Measurements from ENCODE around the gene PCSK2.
"Not testable (repeated sequence)": the region's sequence is repeated elsewhere in the genome, so short reads cannot be mapped to it uniquely, and the experiment has no call there.

The PCSK2 gene

GRCh38 chr20:17219856-17220255, 7.0 kb upstream of the PCSK2 start:
- H3K4me3 ChIP-seq (ENCODE audit: low read depth, low read length); H3K9ac ChIP-seq (ENCODE audit: low read depth, low read length); H3K4me1 ChIP-seq (ENCODE audit: control insufficient read depth, insufficient read depth, low read length); H3K36me3 ChIP-seq (ENCODE audit: control insufficient read depth, insufficient read depth, low read length); H3K9me3 ChIP-seq (ENCODE audit: control insufficient read depth, insufficient read depth, low read length): not testable (repeated sequence)
- H3K27me3 ChIP-seq (ENCODE audit: control insufficient read depth, insufficient read depth, low read length): peaks cover 14% of the 10 kb centered on the region

GRCh38 chr20:17223553-17223952, 3.3 kb upstream of the PCSK2 start:
- Histone ChIP-seq H3K9ac (ENCODE audit: low read depth, low read length) (no peak overlapping the region), H3K4me1 (ENCODE audit: control insufficient read depth, insufficient read depth, low read length) (peaks cover 4% of the 10 kb centered on the region), H3K4me3 (ENCODE audit: low read depth, low read length) (no peak overlapping the region), H3K27me3 (ENCODE audit: control insufficient read depth, insufficient read depth, low read length) (peaks cover 42% of the 10 kb centered on the region), H3K9me3 (ENCODE audit: control insufficient read depth, insufficient read depth, low read length) (no peaks in the 10 kb centered on the region), H3K36me3 (ENCODE audit: control insufficient read depth, insufficient read depth, low read length) (no peaks in the 10 kb centered on the region)

- H3K9ac ChIP-seq (ENCODE audit: low read depth, low read length): no peak overlapping the region
- peak overlapping the region; percentile 74 for H3K4me3 ChIP-seq (ENCODE audit: low read depth, low read length)
- no peaks in the 10 kb centered on the region for H3K9me3 ChIP-seq (ENCODE audit: control insufficient read depth, insufficient read depth, low read length)
- peaks cover 9% of the 10 kb centered on the region for H3K4me1 ChIP-seq (ENCODE audit: control insufficient read depth, insufficient read depth, low read length)
- H3K27me3 ChIP-seq (ENCODE audit: control insufficient read depth, insufficient read depth, low read length): peaks cover 57% of the 10 kb centered on the region
- H3K36me3 ChIP-seq (ENCODE audit: control insufficient read depth, insufficient read depth, low read length): no peaks in the 10 kb centered on the region
Measured at GRCh38 chr20:17225851-17226409, 910 bp upstream of the PCSK2 start.

GRCh38 chr20:17227219-17227575, 357 bp downstream of the PCSK2 start:
- Histone ChIP-seq H3K9ac (ENCODE audit: low read depth, low read length) (no peak overlapping the region), H3K4me3 (ENCODE audit: low read depth, low read length) (peak overlapping the region; percentile 53), H3K36me3 (ENCODE audit: control insufficient read depth, insufficient read depth, low read length) (no peaks in the 10 kb centered on the region), H3K4me1 (ENCODE audit: control insufficient read depth, insufficient read depth, low read length) (peaks cover 9% of the 10 kb centered on the region), H3K9me3 (ENCODE audit: control insufficient read depth, insufficient read depth, low read length) (no peaks in the 10 kb centered on the region), H3K27me3 (ENCODE audit: control insufficient read depth, insufficient read depth, low read length) (peaks cover 57% of the 10 kb centered on the region)

GRCh38 chr20:17227669-17228623, 1.1 kb downstream of the PCSK2 start:
- Histone ChIP-seq H3K27me3 (ENCODE audit: control insufficient read depth, insufficient read depth, low read length) (peaks cover 57% of the 10 kb centered on the region), H3K4me1 (ENCODE audit: control insufficient read depth, insufficient read depth, low read length) (peaks cover 9% of the 10 kb centered on the region), H3K9me3 (ENCODE audit: control insufficient read depth, insufficient read depth, low read length) (no peaks in the 10 kb centered on the region), H3K4me3 (ENCODE audit: low read depth, low read length) (peak overlapping the region; percentile 53), H3K36me3 (ENCODE audit: control insufficient read depth, insufficient read depth, low read length) (no peaks in the 10 kb centered on the region), H3K9ac (ENCODE audit: low read depth, low read length) (no peak overlapping the region)

GRCh38 chr20:17228624-17229061, 1.8 kb downstream of the PCSK2 start:
- Histone ChIP-seq H3K4me1 (ENCODE audit: control insufficient read depth, insufficient read depth, low read length) (peaks cover 9% of the 10 kb centered on the region), H3K9me3 (ENCODE audit: control insufficient read depth, insufficient read depth, low read length) (no peaks in the 10 kb centered on the region), H3K27me3 (ENCODE audit: control insufficient read depth, insufficient read depth, low read length) (peaks cover 55% of the 10 kb centered on the region), H3K36me3 (ENCODE audit: control insufficient read depth, insufficient read depth, low read length) (no peaks in the 10 kb centered on the region), H3K4me3 (ENCODE audit: low read depth, low read length) (peak overlapping the region; percentile 53), H3K9ac (ENCODE audit: low read depth, low read length) (no peak overlapping the region)

- peak overlapping the region; percentile 53 for H3K4me3 ChIP-seq (ENCODE audit: low read depth, low read length)
Measured at GRCh38 chr20:17229256-17229655, 2.4 kb downstream of the PCSK2 start.

GRCh38 chr20:17233626-17234025, 6.8 kb downstream of the PCSK2 start:
- Histone ChIP-seq H3K27me3 (ENCODE audit: control insufficient read depth, insufficient read depth, low read length) (peaks cover 15% of the 10 kb centered on the region), H3K9me3 (ENCODE audit: control insufficient read depth, insufficient read depth, low read length) (no peaks in the 10 kb centered on the region), H3K9ac (ENCODE audit: low read depth, low read length) (no peak overlapping the region), H3K4me3 (ENCODE audit: low read depth, low read length) (no peak overlapping the region), H3K36me3 (ENCODE audit: control insufficient read depth, insufficient read depth, low read length) (no peaks in the 10 kb centered on the region), H3K4me1 (ENCODE audit: control insufficient read depth, insufficient read depth, low read length) (peaks cover 5% of the 10 kb centered on the region)

More at GRCh38 chr20:17229256-17229655, 2.4 kb downstream of the PCSK2 start:
- peaks cover 9% of the 10 kb centered on the region for H3K4me1 ChIP-seq (ENCODE audit: control insufficient read depth, insufficient read depth, low read length)
- H3K27me3 ChIP-seq (ENCODE audit: control insufficient read depth, insufficient read depth, low read length): peaks cover 49% of the 10 kb centered on the region
- no peaks in the 10 kb centered on the region for H3K36me3 ChIP-seq (ENCODE audit: control insufficient read depth, insufficient read depth, low read length)
- H3K9ac ChIP-seq (ENCODE audit: low read depth, low read length): no peak overlapping the region
- H3K9me3 ChIP-seq (ENCODE audit: control insufficient read depth, insufficient read depth, low read length): no peaks in the 10 kb centered on the region

GRCh38 chr20:17236766-17237165, 9.9 kb downstream of the PCSK2 start:
- no peak overlapping the region for H3K4me3 ChIP-seq (ENCODE audit: low read depth, low read length)
- H3K4me1 ChIP-seq (ENCODE audit: control insufficient read depth, insufficient read depth, low read length): no peaks in the 10 kb centered on the region
- no peak overlapping the region for H3K9ac ChIP-seq (ENCODE audit: low read depth, low read length)

GRCh38 chr20:17248224-17248623, 21.4 kb downstream of the PCSK2 start:
- no peak overlapping the region for H3K4me3 ChIP-seq (ENCODE audit: low read depth, low read length)
- H3K9ac ChIP-seq (ENCODE audit: low read depth, low read length): no peak overlapping the region
- H3K36me3 ChIP-seq (ENCODE audit: control insufficient read depth, insufficient read depth, low read length): no peaks in the 10 kb centered on the region
- H3K9me3 ChIP-seq (ENCODE audit: control insufficient read depth, insufficient read depth, low read length): no peaks in the 10 kb centered on the region
- no peaks in the 10 kb centered on the region for H3K4me1 ChIP-seq (ENCODE audit: control insufficient read depth, insufficient read depth, low read length)
- no peaks in the 10 kb centered on the region for H3K27me3 ChIP-seq (ENCODE audit: control insufficient read depth, insufficient read depth, low read length)

More at GRCh38 chr20:17236766-17237165, 9.9 kb downstream of the PCSK2 start:
- Histone ChIP-seq H3K27me3 (ENCODE audit: control insufficient read depth, insufficient read depth, low read length) (peaks cover 2% of the 10 kb centered on the region), H3K36me3 (ENCODE audit: control insufficient read depth, insufficient read depth, low read length) (no peaks in the 10 kb centered on the region), H3K9me3 (ENCODE audit: control insufficient read depth, insufficient read depth, low read length) (no peaks in the 10 kb centered on the region)

- no peak overlapping the region for H3K9ac ChIP-seq (ENCODE audit: low read depth, low read length)
- H3K4me1 ChIP-seq (ENCODE audit: control insufficient read depth, insufficient read depth, low read length): peaks cover 5% of the 10 kb centered on the region
- H3K36me3 ChIP-seq (ENCODE audit: control insufficient read depth, insufficient read depth, low read length): no peaks in the 10 kb centered on the region
- no peak overlapping the region for H3K4me3 ChIP-seq (ENCODE audit: low read depth, low read length)
- no peaks in the 10 kb centered on the region for H3K27me3 ChIP-seq (ENCODE audit: control insufficient read depth, insufficient read depth, low read length)
- no peaks in the 10 kb centered on the region for H3K9me3 ChIP-seq (ENCODE audit: control insufficient read depth, insufficient read depth, low read length)
Measured at GRCh38 chr20:17262786-17263185, 35.9 kb downstream of the PCSK2 start.

- no peaks in the 10 kb centered on the region for H3K27me3 ChIP-seq (ENCODE audit: control insufficient read depth, insufficient read depth, low read length)
- H3K36me3 ChIP-seq (ENCODE audit: control insufficient read depth, insufficient read depth, low read length): no peaks in the 10 kb centered on the region
- H3K4me3 ChIP-seq (ENCODE audit: low read depth, low read length): no peak overlapping the region
- H3K4me1 ChIP-seq (ENCODE audit: control insufficient read depth, insufficient read depth, low read length): no peaks in the 10 kb centered on the region
- no peaks in the 10 kb centered on the region for H3K9me3 ChIP-seq (ENCODE audit: control insufficient read depth, insufficient read depth, low read length)
- H3K9ac ChIP-seq (ENCODE audit: low read depth, low read length): no peak overlapping the region
Measured at GRCh38 chr20:17273717-17274116, 46.9 kb downstream of the PCSK2 start.
